ENCODE results near the gene ACTR8. TPM values are rescaled to one million over a fixed set of nuclear protein-coding genes. Genes with fewer than 3 reads are reported as not detected.

Gene ACTR8
- polyA plus RNA-seq, 1 donor from 2014 or later: 28.4 TPM

DNA sequence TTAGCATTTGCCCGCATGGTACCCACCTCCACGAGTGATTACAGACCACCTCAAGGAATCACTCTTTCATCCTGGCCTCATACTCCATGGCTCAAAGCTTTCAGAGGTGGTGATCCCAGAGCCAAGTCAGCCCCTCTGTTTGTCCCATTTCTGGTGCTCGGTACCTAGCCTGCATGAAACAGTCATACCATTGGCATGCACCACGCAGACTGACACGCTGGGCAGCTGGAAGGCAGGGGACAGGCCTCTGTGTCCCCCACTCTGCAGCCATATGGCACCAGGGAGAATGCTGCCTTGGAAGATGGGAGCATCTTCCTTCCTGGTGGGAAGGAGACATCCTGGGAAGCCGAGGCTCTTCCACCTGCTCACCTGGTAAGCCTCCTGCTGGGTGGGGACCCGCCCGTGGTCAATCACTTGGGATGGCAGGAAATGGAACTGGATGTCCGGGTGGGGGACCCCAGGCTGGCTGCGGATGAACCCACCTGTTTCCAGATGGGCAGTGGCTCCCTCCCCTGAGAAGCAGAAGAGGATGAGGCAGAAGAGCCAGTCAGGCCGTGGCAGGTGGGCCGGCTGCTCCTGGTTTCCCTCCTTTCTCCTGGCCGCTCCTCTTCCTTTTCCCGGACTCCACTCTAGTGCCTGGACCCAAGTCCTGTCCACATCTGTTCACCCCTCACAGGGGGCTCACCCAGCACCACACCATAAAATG, 62.6 kb downstream of the ACTR8 start:
- Histone ChIP-seq H3K9ac (ENCODE audit: low read length) (no peak overlapping the region), H3K27ac (ENCODE audit: low read length) (no peak overlapping the region), H3K79me2 (replicated peaks; ENCODE audit: insufficient read depth, low read length) (no peaks in the 10 kb centered on the region), H3K9me3 (ENCODE audit: low read length) (no peaks in the 10 kb centered on the region), H3K27me3 (ENCODE audit: insufficient read depth, low read depth, low read length) (no peaks in the 10 kb centered on the region), H2AFZ (ENCODE audit: low read depth, low read length) (no peak overlapping the region), H3K36me3 (ENCODE audit: insufficient read depth, low read length) (no peaks in the 10 kb centered on the region), H4K20me1 (ENCODE audit: insufficient read depth) (no peaks in the 10 kb centered on the region), H3K4me3 (ENCODE audit: low read length) (no peak overlapping the region), H3F3A (ENCODE audit: insufficient read depth, low read length, poor library complexity, severe bottlenecking) (no peaks in the 10 kb centered on the region), H3K9me2 (ENCODE audit: insufficient read depth, low read length) (no peaks in the 10 kb centered on the region), H3K4me2 (ENCODE audit: low read length) (no peak overlapping the region)
- TF ChIP-seq, protein P1, sequence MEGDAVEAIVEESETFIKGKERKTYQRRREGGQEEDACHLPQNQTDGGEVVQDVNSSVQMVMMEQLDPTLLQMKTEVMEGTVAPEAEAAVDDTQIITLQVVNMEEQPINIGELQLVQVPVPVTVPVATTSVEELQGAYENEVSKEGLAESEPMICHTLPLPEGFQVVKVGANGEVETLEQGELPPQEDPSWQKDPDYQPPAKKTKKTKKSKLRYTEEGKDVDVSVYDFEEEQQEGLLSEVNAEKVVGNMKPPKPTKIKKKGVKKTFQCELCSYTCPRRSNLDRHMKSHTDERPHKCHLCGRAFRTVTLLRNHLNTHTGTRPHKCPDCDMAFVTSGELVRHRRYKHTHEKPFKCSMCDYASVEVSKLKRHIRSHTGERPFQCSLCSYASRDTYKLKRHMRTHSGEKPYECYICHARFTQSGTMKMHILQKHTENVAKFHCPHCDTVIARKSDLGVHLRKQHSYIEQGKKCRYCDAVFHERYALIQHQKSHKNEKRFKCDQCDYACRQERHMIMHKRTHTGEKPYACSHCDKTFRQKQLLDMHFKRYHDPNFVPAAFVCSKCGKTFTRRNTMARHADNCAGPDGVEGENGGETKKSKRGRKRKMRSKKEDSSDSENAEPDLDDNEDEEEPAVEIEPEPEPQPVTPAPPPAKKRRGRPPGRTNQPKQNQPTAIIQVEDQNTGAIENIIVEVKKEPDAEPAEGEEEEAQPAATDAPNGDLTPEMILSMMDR (IDR thresholded peaks at IDR 0.05; ENCODE audit: poor library complexity, severe bottlenecking): no peak
- TF ChIP-seq TAF1 (IDR thresholded peaks at IDR 0.05; ENCODE audit: low read depth) (no peak), RAD21 (conservative IDR thresholded peaks at IDR 0.05) (no peak), POLR2AphosphoS5 (IDR thresholded peaks at IDR 0.05) (no peak), EP300 (conservative IDR thresholded peaks at IDR 0.05; ENCODE audit: poor library complexity, severe bottlenecking) (no peak), SMC3 (conservative IDR thresholded peaks at IDR 0.05; ENCODE audit: poor library complexity) (no peak), EZH2 (IDR thresholded peaks at IDR 0.05; ENCODE audit: borderline replicate concordance, insufficient read depth, low read length, poor library complexity, severe bottlenecking) (no peak), MXI1 (conservative IDR thresholded peaks at IDR 0.05; ENCODE audit: poor library complexity, severe bottlenecking) (no peak)
- TF ChIP-seq, protein P2, sequence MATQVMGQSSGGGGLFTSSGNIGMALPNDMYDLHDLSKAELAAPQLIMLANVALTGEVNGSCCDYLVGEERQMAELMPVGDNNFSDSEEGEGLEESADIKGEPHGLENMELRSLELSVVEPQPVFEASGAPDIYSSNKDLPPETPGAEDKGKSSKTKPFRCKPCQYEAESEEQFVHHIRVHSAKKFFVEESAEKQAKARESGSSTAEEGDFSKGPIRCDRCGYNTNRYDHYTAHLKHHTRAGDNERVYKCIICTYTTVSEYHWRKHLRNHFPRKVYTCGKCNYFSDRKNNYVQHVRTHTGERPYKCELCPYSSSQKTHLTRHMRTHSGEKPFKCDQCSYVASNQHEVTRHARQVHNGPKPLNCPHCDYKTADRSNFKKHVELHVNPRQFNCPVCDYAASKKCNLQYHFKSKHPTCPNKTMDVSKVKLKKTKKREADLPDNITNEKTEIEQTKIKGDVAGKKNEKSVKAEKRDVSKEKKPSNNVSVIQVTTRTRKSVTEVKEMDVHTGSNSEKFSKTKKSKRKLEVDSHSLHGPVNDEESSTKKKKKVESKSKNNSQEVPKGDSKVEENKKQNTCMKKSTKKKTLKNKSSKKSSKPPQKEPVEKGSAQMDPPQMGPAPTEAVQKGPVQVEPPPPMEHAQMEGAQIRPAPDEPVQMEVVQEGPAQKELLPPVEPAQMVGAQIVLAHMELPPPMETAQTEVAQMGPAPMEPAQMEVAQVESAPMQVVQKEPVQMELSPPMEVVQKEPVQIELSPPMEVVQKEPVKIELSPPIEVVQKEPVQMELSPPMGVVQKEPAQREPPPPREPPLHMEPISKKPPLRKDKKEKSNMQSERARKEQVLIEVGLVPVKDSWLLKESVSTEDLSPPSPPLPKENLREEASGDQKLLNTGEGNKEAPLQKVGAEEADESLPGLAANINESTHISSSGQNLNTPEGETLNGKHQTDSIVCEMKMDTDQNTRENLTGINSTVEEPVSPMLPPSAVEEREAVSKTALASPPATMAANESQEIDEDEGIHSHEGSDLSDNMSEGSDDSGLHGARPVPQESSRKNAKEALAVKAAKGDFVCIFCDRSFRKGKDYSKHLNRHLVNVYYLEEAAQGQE (IDR thresholded peaks at IDR 0.05; ENCODE audit: borderline replicate concordance): no peak

DNA sequence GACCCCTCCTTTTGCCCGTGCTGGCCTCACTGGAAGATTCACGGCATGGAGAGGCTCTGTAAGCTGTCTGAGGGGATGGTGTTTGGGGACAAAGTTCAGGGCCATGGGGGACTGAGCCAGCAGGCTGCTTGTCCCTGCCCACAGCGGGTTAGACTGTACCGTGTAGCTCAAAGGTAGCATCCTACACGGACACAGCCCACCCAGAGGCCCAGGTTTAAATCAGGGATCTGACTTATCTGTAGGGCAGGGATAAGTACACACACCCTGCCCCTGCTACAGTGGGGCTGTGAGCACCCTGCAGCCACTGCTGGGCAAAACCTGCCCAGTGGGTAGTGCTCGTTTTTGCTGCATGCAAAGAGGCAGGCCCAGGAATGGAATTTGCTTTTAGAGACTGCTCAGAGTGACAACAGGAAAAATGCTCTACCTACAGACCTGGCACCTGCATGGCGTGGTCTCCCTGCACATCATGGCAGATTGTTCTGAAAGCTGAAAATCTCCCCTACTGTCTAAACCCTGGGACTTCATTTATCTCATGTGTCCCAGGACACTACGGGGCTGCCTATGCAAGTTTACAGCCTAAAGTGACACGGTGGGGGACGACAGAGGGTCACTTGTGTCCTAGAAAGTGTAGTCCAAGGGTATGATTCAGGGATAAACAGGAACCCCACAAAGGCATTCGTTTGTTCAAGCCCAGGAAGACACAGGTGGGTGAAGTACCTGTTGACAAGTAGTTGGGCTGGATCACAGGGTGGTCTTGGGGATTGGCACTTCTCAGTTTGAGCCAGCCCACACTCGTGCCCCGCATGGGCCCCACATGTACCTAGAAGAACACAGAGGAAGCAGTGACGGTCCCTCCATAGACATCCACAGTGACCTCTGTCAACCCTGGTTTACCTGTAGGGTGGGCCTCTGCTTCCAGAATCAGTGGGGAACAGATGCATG, 63.5 kb downstream of the ACTR8 start:
- Histone ChIP-seq H3F3A (ENCODE audit: insufficient read depth, low read length, poor library complexity, severe bottlenecking) (no peaks in the 10 kb centered on the region), H3K4me2 (ENCODE audit: low read length) (no peak overlapping the region), H3K27me3 (ENCODE audit: insufficient read depth, low read depth, low read length) (no peaks in the 10 kb centered on the region), H3K9ac (ENCODE audit: low read length) (no peak overlapping the region), H3K79me2 (replicated peaks; ENCODE audit: insufficient read depth, low read length) (no peaks in the 10 kb centered on the region), H4K20me1 (ENCODE audit: insufficient read depth) (no peaks in the 10 kb centered on the region), H3K27ac (ENCODE audit: low read length) (no peak overlapping the region), H3K4me3 (ENCODE audit: low read length) (no peak overlapping the region), H3K9me2 (ENCODE audit: insufficient read depth, low read length) (no peaks in the 10 kb centered on the region), H3K9me3 (ENCODE audit: low read length) (no peaks in the 10 kb centered on the region), H3K36me3 (ENCODE audit: insufficient read depth, low read length) (no peaks in the 10 kb centered on the region), H2AFZ (ENCODE audit: low read depth, low read length) (no peak overlapping the region)
- TF ChIP-seq, protein P2 (IDR thresholded peaks at IDR 0.05; ENCODE audit: borderline replicate concordance): no peak
- TF ChIP-seq POLR2AphosphoS5 (IDR thresholded peaks at IDR 0.05) (no peak), MXI1 (conservative IDR thresholded peaks at IDR 0.05; ENCODE audit: poor library complexity, severe bottlenecking) (no peak), EZH2 (IDR thresholded peaks at IDR 0.05; ENCODE audit: borderline replicate concordance, insufficient read depth, low read length, poor library complexity, severe bottlenecking) (no peak), SMC3 (conservative IDR thresholded peaks at IDR 0.05; ENCODE audit: poor library complexity) (no peak), RAD21 (conservative IDR thresholded peaks at IDR 0.05) (no peak)
- TF ChIP-seq, protein P1 (IDR thresholded peaks at IDR 0.05; ENCODE audit: poor library complexity, severe bottlenecking): no peak

All from neural cell (in vitro differentiated cells).